GM18517 (cell line): ENCODE data around the gene ENDOU.

Experiments
- ATAC-seq: cut with Tn5 transposase; IDR thresholded peaks from one replicate; pipeline ENCODE4 v1.9.1; 2021; ENCODE audit warnings: mild to moderate bottlenecking, moderate library complexity; ENCODE audit not compliant: unreplicated experiment

ENDOU gene

DNA sequence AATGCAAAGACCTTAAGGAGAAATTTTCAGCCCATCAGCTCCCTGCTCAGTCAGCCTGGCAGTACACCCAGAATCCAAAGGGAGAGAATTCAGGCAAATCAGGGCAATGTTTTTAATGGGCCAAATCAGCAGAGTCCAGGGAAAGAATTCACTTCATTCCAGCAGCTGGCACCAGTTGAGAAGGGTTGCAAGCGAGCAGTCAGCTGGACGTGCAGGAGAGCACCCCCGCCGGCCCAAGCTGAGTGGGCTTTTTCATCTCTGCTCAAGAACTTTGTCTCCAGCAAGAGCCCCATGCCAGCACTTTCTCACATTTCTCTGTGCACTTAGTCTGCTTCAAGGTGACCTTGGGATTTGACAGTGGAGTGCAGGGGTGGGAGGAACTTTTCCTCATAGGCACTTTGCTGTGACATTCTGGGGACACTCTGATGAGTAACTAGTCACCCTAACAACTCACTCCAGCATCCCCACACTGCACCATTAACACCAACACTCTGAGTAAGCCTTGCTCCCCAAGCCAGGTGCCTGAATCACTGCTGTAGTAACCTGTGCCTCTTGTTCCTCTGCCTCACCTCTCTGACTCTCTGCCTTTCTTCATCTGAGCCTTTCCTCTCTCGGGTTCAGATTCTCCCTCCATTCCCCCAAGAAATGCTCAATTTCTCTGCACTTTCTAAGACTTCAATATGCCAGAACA lies 2.2 kb downstream of the ENDOU start:
- no peak for ATAC-seq

DNA sequence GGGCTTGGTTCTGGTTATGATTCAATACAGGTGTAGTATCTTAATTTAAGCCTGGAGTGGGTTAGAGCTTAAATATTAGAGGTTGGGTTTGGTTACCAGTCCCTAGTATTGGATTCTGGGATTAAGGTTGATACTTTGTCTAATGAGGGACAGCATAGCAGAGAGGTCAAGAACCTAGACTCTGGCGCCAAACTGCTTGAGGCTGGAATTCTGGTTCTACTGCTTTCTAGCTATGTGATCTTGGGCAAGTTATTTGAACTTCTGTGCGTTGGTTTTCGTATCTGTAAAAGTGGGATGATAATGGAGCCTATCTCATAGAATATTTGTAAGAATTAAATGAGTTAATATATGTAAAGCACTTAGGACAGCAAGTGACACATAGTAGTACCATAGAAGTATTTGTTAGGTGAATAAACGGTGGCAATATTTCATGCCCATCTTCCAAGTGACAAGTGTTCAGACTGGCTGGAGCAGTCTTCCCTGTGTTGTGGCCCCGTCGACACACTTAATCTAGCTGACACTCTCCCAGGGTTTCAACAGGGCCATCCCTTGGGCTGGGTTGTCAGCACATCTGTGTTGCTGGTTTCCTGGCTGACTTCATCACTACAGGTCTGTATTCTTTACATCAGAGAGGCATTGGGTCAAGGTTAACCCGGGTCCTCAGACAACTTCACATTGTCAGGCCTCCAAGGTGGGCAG lies 3.0 kb downstream of the ENDOU start:
- ATAC-seq: no peak

DNA sequence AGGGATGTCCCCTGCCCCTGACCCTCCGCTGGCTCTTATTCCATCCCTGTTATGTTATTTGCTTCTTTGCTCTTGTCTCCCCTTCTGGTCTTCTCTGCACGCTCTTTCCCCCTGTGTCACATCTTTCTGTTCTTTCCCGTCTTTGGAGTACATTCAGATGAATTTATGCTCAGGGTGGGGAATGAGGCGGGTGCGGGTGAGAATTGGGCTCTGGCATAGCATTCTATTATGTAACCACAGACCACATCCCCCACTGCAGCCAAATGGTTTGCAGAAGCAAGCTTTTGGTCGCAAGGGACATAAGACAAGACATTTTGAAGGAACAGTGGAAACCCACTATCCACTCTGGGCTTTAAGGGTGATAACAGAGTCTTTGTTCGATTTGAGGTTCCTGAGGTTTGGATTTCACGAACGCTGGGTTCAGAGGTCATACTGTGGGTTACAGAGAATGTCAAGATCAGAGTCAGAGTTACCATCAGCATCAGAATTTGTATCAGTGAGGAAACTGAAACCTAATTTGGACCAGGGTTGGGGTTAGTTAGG lies 3.8 kb downstream of the ENDOU start:
- ATAC-seq: no peak

DNA sequence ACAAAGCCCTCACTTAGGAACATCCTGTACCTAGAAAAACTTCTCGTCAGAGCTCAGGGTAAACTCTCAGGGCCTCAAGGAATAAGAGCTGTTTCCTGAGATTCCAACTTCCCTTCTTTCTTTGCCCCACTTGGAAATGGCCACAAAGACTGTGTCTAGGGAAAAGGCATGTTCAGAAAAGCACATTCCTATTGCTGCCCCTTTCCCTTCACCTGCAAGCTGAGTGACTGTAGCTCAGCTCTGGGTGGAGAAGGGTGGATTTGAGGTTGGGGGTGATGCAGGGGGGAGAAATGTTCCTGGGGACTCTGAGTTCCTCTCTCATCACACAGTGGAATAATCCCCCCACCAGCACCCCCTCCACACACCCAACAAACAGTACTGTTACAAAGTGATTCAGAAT lies 6.8 kb downstream of the ENDOU start:
- no peak for ATAC-seq

DNA sequence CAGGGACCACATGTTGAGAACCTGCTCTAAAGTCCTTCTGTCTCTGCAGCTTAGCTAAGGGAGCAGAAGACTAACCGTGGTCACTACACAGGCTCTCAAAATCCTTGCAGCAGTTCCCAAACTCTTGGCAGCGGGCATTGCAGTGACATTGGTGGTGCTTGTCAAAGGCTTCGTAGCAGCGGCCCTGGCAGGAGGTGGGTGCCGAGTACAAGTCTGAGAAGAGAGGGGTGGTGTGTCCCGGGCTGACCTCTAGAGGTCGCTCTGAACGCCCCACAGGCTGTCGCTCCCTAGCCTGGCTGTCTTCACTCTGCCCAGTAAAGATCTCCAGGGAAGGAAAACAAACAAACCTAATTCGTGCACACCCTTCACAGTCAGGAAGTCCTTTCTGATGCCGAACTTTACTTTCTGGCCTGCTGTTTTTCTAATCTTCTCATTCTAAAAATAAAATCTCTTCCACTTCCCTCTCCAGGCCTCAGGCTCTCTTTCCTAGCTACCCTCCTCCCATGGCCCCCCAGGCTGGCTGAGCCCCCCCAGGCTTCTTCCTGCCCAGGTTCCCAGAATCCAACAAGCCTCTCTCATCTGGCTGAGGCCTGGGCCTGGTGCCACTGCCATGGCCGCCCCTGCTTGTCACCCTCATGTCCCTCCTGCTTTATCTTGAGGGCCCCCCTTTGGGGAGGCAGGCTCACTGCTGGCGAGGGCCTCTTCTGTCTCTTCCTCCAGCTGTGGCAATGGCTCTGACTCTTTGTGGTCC lies 7.7 kb downstream of the ENDOU start:
- ATAC-seq: no peak

DNA sequence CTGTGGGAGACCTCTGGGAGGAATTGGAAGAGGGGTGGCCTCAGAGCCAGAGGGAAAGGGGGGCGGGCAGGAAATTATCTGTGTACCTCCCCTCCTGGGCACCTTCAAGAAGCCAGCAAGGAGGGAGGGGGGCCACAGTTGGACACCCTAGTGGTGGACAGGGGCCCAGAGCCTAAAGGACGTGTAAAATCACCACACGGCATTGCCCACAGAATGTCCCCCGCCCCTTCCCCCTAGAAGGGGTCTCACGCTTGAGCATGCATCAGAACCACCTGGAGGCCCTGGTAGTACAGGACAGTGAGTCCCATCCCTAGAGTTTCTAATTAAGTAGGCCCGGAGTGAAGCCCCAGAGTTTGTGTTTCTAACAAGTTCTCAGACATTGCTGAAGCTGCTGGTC lies 8.2 kb downstream of the ENDOU start:
- ATAC-seq: no peak

DNA sequence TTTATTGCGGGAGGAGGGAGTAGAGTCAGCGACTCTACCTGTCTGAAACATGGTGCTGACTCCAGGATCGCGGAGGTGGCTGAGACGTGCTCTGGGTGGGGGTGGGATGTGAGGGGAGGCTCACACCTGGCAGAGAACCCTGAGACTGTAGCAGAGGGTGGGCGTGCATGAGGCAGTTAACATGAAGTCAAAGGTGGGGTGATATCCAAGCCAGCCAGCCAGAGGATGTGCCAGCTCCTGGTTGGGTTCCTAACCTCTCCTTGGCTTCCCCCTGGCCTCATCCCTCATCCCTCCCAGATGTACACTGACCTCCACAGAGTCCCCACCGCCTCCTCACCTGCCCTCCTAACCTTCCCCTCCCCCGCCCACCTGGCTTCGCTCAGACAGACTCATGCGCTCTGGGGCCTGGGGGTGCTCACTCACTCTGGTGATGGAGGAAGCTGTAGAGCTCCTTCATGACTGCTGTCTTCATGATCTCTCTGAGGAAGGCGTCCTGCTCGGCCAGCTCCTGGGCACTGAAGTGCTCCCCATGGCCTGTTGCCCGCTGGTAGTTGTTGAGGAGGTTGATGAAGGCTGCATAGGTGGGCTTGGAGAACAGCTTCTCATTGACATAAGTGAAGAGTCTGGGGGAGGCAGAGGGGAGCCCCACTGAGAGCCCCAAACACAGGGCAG lies 9.3 kb downstream of the ENDOU start:
- no peak for ATAC-seq

DNA sequence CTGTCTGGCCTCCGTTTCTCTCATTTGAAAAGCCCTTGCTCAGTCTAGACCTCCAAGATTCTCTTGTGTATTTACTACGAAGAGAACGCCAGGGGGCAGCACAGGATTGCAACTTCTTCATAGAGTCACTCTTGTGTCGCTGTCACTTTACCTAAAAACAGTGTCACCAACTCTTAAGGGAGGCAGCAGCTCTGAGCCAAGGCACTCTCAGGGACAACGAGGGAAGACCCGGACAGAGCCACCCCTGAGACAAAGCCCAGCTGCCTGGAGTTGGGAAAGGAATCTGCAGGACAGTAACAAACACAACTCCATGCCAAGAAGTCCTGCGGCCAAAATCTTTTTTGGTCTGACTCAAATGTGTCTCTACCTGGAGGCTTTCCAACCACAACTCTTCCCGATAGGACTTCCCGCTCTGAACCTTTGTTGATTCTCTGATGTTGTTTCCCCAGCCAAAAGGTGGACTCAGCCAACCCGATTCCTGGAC lies 9.9 kb downstream of the ENDOU start:
- ATAC-seq: peak; percentile 74

DNA sequence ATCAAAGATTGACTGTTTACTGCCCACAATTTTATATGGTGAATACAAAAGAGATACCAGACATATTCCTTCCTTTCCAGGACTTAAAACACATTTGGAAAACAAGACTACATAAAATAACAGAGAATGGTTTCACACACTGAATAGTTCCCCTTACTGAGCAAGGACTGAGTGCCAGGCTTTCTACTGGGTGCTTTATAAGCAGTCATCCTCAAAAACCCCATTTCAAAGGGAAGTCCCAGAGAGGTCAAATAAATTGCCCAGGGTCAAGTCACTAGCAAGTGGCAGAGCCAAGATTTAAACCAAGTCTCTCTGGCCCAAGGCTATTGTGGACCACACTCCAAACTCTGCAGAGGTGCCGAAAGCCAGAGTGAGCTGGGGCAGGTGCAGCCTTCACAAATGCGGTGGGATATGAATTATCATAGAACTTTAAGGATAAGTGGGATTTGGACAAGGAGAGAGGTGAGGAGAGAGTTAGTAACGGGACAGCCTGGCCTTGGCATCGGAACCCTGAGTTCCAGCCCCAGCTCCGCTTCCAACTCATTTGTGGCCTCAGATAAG lies 10.4 kb downstream of the ENDOU start:
- ATAC-seq: peak; percentile 9

DNA sequence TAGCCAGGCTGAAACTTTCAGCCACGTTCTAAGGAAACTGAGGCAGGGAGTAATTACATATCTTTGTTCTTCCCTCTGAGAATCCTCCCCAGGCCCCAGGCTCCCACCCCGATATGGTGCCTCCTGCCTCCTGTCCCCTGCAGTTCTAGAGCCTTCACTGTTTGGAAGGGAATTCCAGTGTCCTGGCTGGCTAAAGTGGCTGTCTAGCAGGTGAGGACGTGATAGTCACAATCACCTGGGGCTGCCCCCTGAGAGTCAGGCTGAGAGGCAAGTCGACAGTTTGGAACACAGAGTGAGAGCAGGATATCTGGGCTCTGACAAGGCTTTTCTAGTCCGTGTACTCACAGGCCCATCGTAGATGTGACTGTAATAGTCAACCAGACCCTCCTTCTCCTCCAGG lies 13.1 kb downstream of the ENDOU start:
- ATAC-seq: no peak

DNA sequence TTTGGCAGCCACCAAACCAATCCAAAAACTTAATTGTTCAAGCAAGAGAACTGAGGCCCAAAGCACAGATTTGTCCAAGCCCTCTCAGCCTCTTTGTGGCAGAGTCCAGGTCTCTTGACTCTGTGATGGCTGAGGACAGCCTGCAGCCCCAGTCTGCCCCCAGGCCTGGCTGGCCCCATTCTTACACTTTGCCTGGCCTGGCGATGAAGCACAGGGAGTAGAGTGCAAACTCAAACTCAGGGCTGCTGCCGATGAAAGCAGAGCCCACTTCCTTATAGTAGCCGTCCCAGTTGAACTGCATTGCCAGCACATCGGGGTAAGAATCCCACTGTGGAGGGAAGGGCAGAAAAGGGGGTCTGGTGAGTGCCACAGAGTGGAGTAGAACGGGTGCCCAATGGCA lies 13.8 kb downstream of the ENDOU start:
- ATAC-seq: no peak

DNA sequence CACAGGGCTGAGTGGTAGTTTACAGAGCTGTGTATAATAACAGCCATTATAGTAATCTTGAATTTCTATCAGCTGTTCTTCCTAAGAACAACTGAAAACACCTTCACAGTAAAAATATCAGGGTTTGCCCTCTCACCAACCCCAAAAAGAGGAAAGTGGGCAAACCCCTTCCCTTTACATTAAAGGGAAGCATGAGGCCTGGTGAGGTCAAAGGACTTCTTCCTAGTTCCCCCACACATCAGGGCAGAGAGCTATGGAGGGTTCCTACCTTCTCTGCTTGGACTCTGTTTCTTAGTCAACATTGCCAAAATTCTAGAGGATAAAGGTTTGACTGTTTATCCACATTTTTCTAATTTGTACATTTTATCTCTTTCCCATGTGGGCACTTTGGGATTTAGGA lies 15.0 kb downstream of the ENDOU start:
- no peak for ATAC-seq

DNA sequence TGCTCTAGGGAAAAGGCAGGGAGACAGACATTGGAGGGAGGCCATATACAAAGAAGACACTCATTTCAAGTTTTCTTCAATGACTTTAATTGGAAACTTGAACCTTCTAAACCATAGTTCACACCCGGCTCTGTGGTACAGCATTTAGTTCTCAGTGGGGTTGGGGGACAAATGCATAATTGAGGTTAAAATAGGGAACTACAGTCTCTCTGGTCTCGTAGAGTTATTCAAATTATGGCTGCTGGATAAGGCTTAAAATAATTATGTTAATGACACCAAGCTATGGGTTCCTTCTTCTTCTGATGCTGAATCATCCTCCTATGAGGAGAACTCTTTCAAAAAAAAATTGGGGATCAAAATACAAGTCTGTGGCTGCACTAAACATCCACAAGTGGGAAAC lies 15.6 kb downstream of the ENDOU start:
- ATAC-seq: no peak

DNA sequence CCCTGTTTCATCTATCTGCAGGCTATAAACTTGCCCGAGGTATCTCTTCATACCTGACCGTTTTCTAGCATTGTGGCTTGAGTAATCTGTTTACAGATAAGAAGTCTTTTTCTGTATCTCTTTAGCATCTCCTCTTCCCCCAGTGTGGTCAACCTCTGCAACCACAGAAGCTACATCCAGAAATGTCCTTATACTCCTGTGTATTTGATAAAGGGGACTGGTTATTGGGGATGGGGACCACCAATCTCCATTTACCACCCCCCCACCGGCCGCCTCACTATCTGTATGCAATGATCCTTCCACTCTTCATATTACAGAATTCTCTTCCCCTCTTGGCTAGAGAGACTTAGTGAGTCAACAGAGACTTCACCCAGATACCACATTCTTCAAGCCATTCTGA lies 16.1 kb downstream of the ENDOU start:
- ATAC-seq: no peak

DNA sequence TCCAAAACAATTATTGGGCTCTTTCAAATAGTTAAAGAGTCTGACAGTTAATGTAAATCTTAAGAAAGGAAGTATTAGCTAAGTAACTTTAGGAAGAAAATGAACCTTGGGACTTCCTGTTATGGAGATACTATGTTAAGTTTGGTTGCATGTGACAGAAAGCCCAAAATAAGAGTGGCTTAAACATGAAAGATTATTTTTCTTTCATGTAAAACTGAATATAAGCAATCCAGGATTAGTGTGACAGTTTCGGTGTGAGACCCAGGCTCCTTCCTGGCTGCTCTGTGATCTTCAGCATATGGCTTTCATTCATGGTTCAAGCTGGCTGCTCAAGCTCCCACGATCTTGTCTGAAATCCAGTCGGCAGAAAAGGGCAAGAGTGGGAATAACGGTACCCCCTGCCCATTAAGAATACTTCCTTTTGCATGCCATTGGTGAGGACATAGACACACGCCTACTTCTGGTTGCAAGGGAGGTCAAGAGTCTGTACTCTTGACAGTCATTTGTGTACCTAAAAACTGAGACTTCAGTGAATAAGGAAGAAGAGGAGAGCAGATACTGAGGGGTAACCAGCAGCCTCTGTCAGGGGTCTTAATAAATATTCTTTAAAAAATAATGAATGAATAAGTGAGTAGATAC lies 17.3 kb downstream of the ENDOU start:
- ATAC-seq: no peak

DNA sequence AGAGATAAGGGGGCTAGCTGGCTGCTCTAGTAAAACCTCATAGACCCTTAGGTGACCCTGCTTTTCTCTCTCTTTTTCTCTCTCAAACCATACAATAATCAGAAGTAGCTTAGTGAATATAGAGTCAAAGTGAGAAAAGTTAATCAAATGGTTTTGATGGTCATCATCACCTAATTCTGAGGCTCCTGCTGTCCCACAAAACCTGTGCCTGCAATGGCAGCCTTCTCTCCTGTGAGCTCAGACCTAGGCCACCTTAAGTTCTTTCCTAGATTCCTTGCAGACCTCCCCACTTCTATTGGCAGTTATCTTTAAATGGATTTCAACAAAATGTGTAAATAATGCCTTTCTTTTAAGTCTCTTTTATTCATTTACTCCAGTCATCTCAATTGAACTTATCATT lies 17.9 kb downstream of the ENDOU start:
- no peak for ATAC-seq

DNA sequence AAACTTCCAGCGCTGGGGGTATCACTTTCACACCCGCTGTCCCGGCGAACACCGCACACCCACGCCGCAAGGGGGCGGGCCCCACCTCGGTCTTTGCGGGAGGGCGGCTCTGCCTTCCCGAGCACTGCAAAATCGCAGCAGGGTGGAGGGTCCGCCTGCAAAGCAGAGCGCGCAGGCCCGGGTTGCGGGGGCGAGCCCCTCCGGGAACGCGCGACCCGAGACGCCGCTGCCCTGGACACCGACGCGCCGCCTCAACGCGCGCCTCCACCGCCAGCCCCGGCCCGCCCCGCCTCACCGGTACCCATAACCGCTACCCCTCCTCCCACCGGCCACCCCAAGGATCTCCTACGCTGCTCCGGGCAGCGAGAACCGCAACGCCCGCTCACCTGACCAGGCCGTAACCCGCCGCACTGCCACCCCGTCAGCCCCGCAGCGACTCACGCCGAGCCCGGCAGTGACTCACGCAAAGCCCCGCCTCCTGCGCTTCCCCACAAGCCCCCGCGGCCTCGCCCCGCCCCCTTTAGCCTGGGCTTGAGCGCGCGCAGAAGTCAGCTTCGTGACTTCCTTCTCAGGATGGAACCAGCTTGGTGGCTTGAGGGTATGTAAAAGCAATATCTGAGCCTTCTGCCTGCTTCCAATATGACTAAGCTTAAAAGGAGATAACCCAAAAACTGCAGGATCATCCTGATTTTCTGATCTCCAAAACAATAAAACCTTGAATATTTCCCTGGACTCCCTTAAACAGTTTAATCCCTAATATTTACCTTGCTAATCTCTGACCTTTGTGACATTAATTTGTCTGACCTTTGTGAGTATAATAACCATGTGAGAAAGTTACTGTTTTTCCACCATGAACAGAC lies 19.5 kb downstream of the ENDOU start, which contains the start of gene RPAP3:
TSS of gene RPAP3 (minus strand) at position 465 of the 860 bp plus-strand sequence. CDS start 3,190 bp downstream, outside the sequence.
- peak; percentile 77 for ATAC-seq

DNA sequence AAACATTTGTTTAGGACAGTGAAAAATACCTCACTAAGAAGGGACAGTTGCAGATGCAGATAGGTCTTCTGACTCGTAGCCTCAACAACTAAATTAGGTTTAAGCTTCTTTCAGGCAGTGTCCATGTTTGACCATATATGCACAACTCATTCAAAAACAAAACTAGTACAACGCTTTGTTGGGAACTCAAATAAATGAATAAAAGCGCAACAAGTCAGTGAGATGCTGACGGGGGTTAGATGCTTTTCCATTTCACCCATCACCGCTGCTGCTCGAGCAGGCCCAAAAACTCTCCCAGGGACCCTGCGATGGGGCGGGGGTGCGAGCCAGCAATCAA lies 20.1 kb downstream of the ENDOU start:
- no peak for ATAC-seq

DNA sequence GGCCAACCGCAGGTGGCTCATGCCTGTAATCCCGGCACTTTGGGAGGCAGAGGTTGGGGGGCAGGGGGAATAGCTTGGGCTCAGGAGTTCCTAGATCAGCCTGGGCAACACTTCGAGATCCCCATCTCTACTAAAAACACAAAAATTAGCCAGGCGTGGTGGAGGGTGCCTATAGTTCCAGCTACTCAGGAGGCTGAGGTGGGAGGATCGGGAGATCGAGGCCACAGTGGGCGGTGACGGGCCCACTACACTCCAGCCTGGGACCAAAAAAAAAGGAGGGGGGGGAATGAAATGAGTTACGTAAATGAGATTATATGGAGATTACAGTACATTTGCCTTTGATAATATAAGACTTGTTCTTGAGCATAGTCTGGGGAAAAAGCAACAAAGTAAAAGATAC lies 20.6 kb downstream of the ENDOU start:
- ATAC-seq: no peak
